ENCODE results near the gene RSBN1. TPM values are rescaled to one million over a fixed set of nuclear protein-coding genes. Genes with fewer than 3 reads are reported as not detected.
A peak's percentile ranks its signal among the peaks of the same experiment; 100 is the strongest.
"Not testable (repeated sequence)": the region's sequence is repeated elsewhere in the genome, so short reads cannot be mapped to it uniquely, and the experiment has no call there.

Gene RSBN1
- total RNA-seq, 1 donor from 2014 or later, result 35.2 TPM

DNA sequence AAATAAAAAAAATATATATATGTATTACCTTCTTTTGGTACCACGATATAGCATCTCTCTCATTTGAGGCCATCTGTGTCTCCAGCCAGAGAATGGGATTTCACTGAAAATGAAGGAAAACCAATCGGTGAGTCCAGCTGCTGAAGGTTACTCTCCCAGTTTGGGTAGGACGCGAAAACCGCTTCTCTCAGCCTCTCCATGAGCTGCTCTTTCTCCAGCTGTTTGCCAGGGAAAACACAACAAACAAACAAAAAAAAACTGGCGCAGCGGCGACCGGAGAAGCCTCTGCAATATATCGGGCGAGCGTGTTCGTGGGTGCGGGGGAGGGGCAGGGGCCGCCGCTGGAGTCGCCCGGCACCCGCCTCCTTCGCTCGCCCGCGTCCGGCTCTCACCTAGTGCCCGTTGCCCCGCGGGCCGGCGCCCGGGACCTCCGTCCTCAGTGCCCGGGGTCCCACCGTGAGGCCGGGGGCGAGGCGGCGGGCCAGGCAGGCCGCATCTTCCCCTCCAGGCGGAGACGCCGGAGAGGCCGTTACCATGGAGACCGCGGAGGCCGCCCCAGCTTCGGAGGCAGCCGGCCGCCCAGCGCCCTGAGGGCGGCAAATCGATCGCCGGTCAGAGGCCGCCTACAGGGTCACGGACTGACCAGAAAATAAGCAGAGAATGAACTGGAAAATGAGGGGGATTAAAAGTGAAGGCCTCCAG lies 53.5 kb downstream of the RSBN1 start:
- H3K27me3 Mint-ChIP-seq (ENCODE audit: unreplicated experiment), result peaks cover 13% of the 10 kb centered on the region
- peak overlapping the region; percentile 95 for H3K27ac Mint-ChIP-seq (ENCODE audit: unreplicated experiment)
- peaks cover 46% of the 10 kb centered on the region for H3K4me1 Mint-ChIP-seq (ENCODE audit: low read depth, unreplicated experiment)
- no peaks in the 10 kb centered on the region for H3K36me3 Mint-ChIP-seq (ENCODE audit: unreplicated experiment)
- TF ChIP-seq, protein P1, sequence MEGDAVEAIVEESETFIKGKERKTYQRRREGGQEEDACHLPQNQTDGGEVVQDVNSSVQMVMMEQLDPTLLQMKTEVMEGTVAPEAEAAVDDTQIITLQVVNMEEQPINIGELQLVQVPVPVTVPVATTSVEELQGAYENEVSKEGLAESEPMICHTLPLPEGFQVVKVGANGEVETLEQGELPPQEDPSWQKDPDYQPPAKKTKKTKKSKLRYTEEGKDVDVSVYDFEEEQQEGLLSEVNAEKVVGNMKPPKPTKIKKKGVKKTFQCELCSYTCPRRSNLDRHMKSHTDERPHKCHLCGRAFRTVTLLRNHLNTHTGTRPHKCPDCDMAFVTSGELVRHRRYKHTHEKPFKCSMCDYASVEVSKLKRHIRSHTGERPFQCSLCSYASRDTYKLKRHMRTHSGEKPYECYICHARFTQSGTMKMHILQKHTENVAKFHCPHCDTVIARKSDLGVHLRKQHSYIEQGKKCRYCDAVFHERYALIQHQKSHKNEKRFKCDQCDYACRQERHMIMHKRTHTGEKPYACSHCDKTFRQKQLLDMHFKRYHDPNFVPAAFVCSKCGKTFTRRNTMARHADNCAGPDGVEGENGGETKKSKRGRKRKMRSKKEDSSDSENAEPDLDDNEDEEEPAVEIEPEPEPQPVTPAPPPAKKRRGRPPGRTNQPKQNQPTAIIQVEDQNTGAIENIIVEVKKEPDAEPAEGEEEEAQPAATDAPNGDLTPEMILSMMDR (IDR thresholded peaks at IDR 0.05; ENCODE audit: partially characterized antibody, unreplicated experiment), result no peak
- H3K9me3 Mint-ChIP-seq (ENCODE audit: unreplicated experiment), result peaks cover 20% of the 10 kb centered on the region
- DNase-seq, result peak; percentile 95
- H3K4me3 Mint-ChIP-seq (ENCODE audit: unreplicated experiment), result peak overlapping the region; percentile 90

DNA sequence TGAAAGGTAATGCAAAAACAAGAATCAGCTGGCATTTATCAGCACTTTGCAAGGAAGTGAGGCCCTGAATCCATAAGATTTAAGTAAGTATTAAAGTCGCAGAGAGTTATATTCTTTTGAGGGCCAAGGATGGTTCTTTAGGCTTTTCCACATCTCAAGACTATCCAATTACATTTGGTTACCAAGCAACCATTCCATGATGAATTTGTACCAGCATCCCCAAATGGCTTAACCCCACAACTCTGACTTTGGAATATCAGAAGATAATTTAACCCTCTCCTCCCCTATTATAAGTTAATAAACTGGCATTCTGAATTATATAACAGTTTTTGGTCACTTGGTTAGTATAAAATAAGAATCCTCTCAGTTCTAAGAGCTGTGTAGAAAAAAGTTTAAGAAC lies 55.8 kb downstream of the RSBN1 start:
- no peaks in the 10 kb centered on the region for H3K36me3 Mint-ChIP-seq (ENCODE audit: unreplicated experiment)
- peaks cover 10% of the 10 kb centered on the region for H3K27me3 Mint-ChIP-seq (ENCODE audit: unreplicated experiment)
- peaks cover 27% of the 10 kb centered on the region for H3K4me1 Mint-ChIP-seq (ENCODE audit: low read depth, unreplicated experiment)
- DNase-seq, result no peak
- TF ChIP-seq, protein P1 (IDR thresholded peaks at IDR 0.05; ENCODE audit: partially characterized antibody, unreplicated experiment), result no peak
- peaks cover 17% of the 10 kb centered on the region for H3K9me3 Mint-ChIP-seq (ENCODE audit: unreplicated experiment)
- peak overlapping the region; percentile 88 for H3K4me3 Mint-ChIP-seq (ENCODE audit: unreplicated experiment)
- no peak overlapping the region for H3K27ac Mint-ChIP-seq (ENCODE audit: unreplicated experiment)

DNA sequence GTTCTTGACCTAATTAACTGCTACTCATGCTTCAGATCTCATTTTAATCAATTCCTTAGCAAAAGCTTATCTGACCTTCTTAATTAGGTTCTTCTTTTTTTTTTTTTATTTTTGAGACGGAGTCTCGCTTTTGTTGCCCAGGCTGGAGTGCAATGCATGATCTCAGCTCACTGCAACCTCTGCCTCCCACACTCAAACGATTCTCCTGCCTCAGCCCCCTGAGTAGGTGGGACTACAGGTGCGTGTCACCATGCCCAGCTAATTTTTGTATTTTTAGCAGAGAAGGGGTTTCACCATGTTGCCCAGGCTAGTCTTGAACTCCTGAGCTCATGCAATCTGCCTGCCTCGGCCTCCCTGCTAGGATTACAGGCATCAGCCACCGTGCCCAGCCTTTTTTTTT lies 58.9 kb downstream of the RSBN1 start:
- not testable (repeated sequence) for H3K4me3 Mint-ChIP-seq (ENCODE audit: unreplicated experiment); DNase-seq; H3K27me3 Mint-ChIP-seq (ENCODE audit: unreplicated experiment); H3K36me3 Mint-ChIP-seq (ENCODE audit: unreplicated experiment); H3K27ac Mint-ChIP-seq (ENCODE audit: unreplicated experiment); H3K9me3 Mint-ChIP-seq (ENCODE audit: unreplicated experiment)
- peaks cover 15% of the 10 kb centered on the region for H3K4me1 Mint-ChIP-seq (ENCODE audit: low read depth, unreplicated experiment)

DNA sequence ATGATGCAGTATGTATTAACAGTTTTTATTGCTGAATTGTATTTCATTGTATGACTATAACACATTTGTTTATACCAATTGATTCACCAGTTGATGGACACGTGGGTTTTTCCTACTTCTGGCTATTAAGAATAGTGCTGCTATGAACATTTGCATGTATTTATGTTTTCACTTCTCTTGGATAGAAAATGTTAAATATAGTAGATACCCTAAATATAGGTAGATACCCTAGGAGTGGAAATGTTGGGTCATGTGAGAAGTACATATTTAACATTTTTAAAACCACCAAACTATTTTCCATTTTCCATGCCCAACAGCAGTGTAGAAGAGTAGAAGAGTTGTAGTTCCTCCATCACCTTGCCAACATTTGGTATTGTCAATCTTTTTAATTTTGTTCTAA lies 60.8 kb downstream of the RSBN1 start:
- Mint-ChIP-seq H3K36me3 (ENCODE audit: unreplicated experiment) (no peaks in the 10 kb centered on the region), H3K9me3 (ENCODE audit: unreplicated experiment) (no peaks in the 10 kb centered on the region), H3K4me3 (ENCODE audit: unreplicated experiment) (no peak overlapping the region), H3K27ac (ENCODE audit: unreplicated experiment) (no peak overlapping the region), H3K4me1 (ENCODE audit: low read depth, unreplicated experiment) (peaks cover 13% of the 10 kb centered on the region), H3K27me3 (ENCODE audit: unreplicated experiment) (no peaks in the 10 kb centered on the region)
- TF ChIP-seq, protein P1 (IDR thresholded peaks at IDR 0.05; ENCODE audit: partially characterized antibody, unreplicated experiment), result no peak
- no peak for DNase-seq

DNA sequence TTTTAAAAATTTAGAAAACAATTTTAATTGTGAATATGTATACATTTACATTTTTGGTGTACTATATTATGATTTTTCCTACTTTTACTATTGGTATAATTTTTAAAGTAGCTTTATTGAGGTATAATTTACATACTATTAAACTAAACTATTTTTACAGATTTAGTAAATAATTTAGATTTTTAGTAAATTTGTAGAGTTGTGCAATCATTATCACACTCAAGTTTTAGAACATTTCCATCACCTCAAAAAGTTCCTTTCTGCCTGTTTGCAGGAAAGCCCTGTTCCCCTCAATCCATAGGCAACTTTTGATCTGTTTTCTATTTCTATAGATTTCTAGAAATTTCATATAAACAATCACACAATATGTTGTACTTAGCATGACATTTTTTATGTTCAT lies 61.2 kb downstream of the RSBN1 start:
- no peaks in the 10 kb centered on the region for H3K9me3 Mint-ChIP-seq (ENCODE audit: unreplicated experiment)
- H3K36me3 Mint-ChIP-seq (ENCODE audit: unreplicated experiment), result no peaks in the 10 kb centered on the region
- H3K4me3 Mint-ChIP-seq (ENCODE audit: unreplicated experiment), result no peak overlapping the region
- TF ChIP-seq, protein P1 (IDR thresholded peaks at IDR 0.05; ENCODE audit: partially characterized antibody, unreplicated experiment), result no peak
- peaks cover 9% of the 10 kb centered on the region for H3K4me1 Mint-ChIP-seq (ENCODE audit: low read depth, unreplicated experiment)
- DNase-seq, result no peak
- H3K27me3 Mint-ChIP-seq (ENCODE audit: unreplicated experiment), result no peaks in the 10 kb centered on the region
- no peak overlapping the region for H3K27ac Mint-ChIP-seq (ENCODE audit: unreplicated experiment)
